Measurements from ENCODE around the gene ATRN.

GRCh38 chr20:3621111-3621510 is 150.3 kb downstream of the ATRN start:
- TF ChIP-seq CTCF (IDR thresholded peaks at IDR 0.05; ENCODE audit: extremely low read depth in 1 of 2, insufficient read depth in 1 of 2, low read depth in 1 of 2, low read length in 2 of 2) = no peak
- TF ChIP-seq EZH2 (IDR thresholded peaks at IDR 0.05; ENCODE audit: borderline replicate concordance, low read depth, low read length, severe bottlenecking) = no peak
- no peak for TF ChIP-seq POLR2AphosphoS5 (IDR thresholded peaks at IDR 0.05; ENCODE audit: insufficient read depth, low read depth, low read length)
- no peak for TF ChIP-seq POLR2A (IDR thresholded peaks at IDR 0.05; ENCODE audit: low read depth, low read length)
- TF ChIP-seq MAX (IDR thresholded peaks at IDR 0.05; ENCODE audit: insufficient read depth, insufficient read length) = no peak
